Astrocyte of the cerebellum (primary cell): Measurements from ENCODE around the gene DLGAP1.

Experiments used
- DNase-seq: peaks from one replicate; pipeline ENCODE4 v3.0.0-alpha.2; 2011; ENCODE audit warnings: low read depth
- H3K4me3 ChIP-seq: 2 replicates; pipeline ENCODE4 v1.5.1; 2011; ENCODE audit warnings: mild to moderate bottlenecking, low read depth, low read length, moderate library complexity
- CTCF ChIP-seq: IDR thresholded peaks from 2 replicates; pipeline ENCODE4 v1.5.1; 2012; ENCODE audit warnings: low read length, low read depth, moderate library complexity, mild to moderate bottlenecking; ENCODE audit errors: missing control alignments
- in situ Hi-C: cut with HindIII; loops from 2 replicates; pipeline ENCODE4 v1.10.0; 2017; ENCODE audit warnings: low sequenced_read_pairs

Gene DLGAP1

DNA sequence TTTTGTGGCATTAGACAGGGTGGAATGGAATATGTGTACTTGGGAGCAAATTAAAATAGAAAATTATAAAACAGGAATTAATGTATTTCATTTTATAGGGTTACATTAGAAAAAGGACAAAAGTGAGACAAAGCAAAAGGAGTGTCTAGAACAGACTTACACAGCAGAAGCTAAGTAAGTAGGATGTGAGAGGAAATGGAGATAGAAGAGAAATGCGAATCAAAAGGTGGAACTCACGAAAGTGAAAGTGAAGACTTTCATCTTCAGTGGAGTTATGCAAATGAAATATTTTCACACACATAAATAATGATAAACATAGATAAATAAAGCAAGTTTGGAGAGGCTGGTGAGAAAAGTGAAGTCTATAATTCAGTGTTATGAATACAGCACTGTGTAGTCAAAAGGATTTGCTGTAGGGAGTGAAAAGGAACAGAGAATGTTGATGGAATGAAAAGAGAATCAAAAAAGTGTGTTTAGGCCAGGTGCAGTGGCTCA is 94.8 kb downstream of the DLGAP1 start:
- in situ Hi-C loops = no loop called here
- DNase-seq = no peak
- no peak overlapping the region for H3K4me3 ChIP-seq
- TF ChIP-seq CTCF = no peak

DNA sequence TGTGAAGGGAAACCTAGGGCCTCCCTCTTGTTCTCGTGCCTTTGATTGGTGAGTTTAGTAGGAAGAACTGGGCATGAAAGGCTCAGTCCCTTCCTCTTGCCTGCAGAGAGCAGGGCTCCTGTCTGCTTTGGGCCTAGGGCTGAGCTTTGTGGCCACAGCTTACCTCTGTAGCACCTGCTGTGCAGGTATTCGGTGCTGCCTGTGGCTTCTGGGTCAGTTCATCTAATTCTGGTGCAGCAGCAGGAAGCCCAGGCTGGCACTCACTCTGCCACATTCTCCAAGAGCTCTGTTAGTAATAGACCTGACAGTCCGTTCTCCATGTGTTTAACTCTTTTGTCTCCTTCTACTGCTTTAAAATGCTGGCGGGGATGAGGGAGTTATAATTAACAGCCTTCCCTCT is 96.5 kb downstream of the DLGAP1 start:
- in situ Hi-C loops = no loop called here
- DNase-seq = no peak
- H3K4me3 ChIP-seq = no peak overlapping the region
- TF ChIP-seq CTCF = no peak

- in situ Hi-C loops = no loop called here
These were observed 97.5 kb downstream of the DLGAP1 start for GRCh38 chr18:4357579-4357978.

GRCh38 chr18:4356929-4357328 is 98.2 kb downstream of the DLGAP1 start:
- no peak for DNase-seq
- TF ChIP-seq CTCF = no peak
- in situ Hi-C loops = no loop called here
- no peak overlapping the region for H3K4me3 ChIP-seq

More at GRCh38 chr18:4357579-4357978, 97.5 kb downstream of the DLGAP1 start:
- no peak overlapping the region for H3K4me3 ChIP-seq
- no peak for DNase-seq
- no peak for TF ChIP-seq CTCF

GRCh38 chr18:4353853-4354418 is 101.2 kb downstream of the DLGAP1 start:
- no peak for DNase-seq
- in situ Hi-C loops = no loop called here
- no peak for TF ChIP-seq CTCF
- H3K4me3 ChIP-seq = no peak overlapping the region

GRCh38 chr18:4352746-4353551 is 102.2 kb downstream of the DLGAP1 start:
- no peak for TF ChIP-seq CTCF
- in situ Hi-C loops = no loop called here
- no peak for DNase-seq
- H3K4me3 ChIP-seq = no peak overlapping the region
